Lung (tissue), 12 donors: ENCODE data around the gene E4F1. TPM values are rescaled to one million over a fixed set of nuclear protein-coding genes. Genes with fewer than 3 reads are reported as not detected.

Experiments
- ATAC-seq: fragments of 200-7000 bp; cut with Tn5 transposase; one replicate; pipeline ENCODE4 v1.9.1; 2020; ENCODE audit warnings: moderate number of reproducible peaks; ENCODE audit not compliant: insufficient read depth, low FRiP score
- DNase-seq, 3 donors: peaks; one replicate each; pipeline ENCODE4 v3.0.0-alpha.2; 2013 to 2017
- H3K27ac ChIP-seq, 2 donors: one replicate each; pipeline ENCODE4 v1.5.1; 2013; ENCODE audit warnings: mild to moderate bottlenecking in 2 of 2, moderate library complexity in 2 of 2, control low read depth in 1 of 2, inconsistent platforms in 1 of 2, low read depth in 1 of 2, low read length in 1 of 2
- H3K27me3 ChIP-seq, 3 donors: one replicate each; pipeline ENCODE4 v1.5.1; 2013; ENCODE audit warnings: low read length in 2 of 3; ENCODE audit not compliant: control insufficient read depth in 3 of 3, insufficient read depth in 3 of 3
- H3K36me3 ChIP-seq, 4 donors: one replicate each; pipeline ENCODE4 v1.5.1; 2013; ENCODE audit warnings: low read length in 4 of 4, mild to moderate bottlenecking in 1 of 4, moderate library complexity in 1 of 4; ENCODE audit not compliant: control insufficient read depth in 4 of 4, insufficient read depth in 4 of 4
- H3K4me1 ChIP-seq, 5 donors: one replicate each; pipeline ENCODE4 v1.5.1; 2013; ENCODE audit warnings: low read length in 5 of 5, mild to moderate bottlenecking in 2 of 5, moderate library complexity in 1 of 5; ENCODE audit not compliant: control insufficient read depth in 5 of 5, insufficient read depth in 5 of 5
- H3K4me3 ChIP-seq: one replicate; pipeline ENCODE4 v1.5.1; 2013; ENCODE audit warnings: mild to moderate bottlenecking, control low read depth, moderate library complexity
- H3K9ac ChIP-seq, 2 donors: one replicate each; pipeline ENCODE4 v1.5.1; 2013; ENCODE audit warnings: low read length in 2 of 2, control low read depth in 1 of 2; ENCODE audit not compliant: insufficient read depth in 1 of 2
- H3K9me3 ChIP-seq, 4 donors: one replicate each; pipeline ENCODE4 v1.5.1; 2013; ENCODE audit warnings: low read length in 3 of 4, mild to moderate bottlenecking in 1 of 4, moderate library complexity in 1 of 4; ENCODE audit not compliant: control insufficient read depth in 4 of 4, insufficient read depth in 3 of 4
- CTCF ChIP-seq: IDR thresholded peaks from 2 replicates; pipeline ENCODE4 v1.5.1; 2012; ENCODE audit warnings: mild to moderate bottlenecking; ENCODE audit errors: control extremely low read depth, extremely low read depth
- WGBS, 2 donors: extraction: QIAGEN DNeasy Blood & Tissue Kit; methylation state at CpG; one replicate each; pipeline ENCODE4 v1.1.7; 2013; 5-methylcytosine and 5-hydroxymethylcytosine counted together
- polyA plus RNA-seq, 2 donors: library from polyadenylated mRNA; stranded (reverse); fragments of 200-250 nt; gene quantifications; one replicate each; pipeline ENCODE4 v1.2.1, GENCODE V29; 2013
- total RNA-seq, 2 donors: library from RNA; depleted of rRNA in 1 of 2; stranded (reverse); fragments of >200 nt in 1 of 2; gene quantifications; one replicate each; pipeline ENCODE4 v1.2.1, GENCODE V29; 2014 to 2021
- donor health status: control.
- donor health status: control.
- donor health status: Bipolar disorder and iron deficiency.
- donor health status: healthy.
- donor health status: DM: yes; HTN: yes; CAD: no.

E4F1 gene
- total and polyA plus RNA-seq, 4 donors: 21.0 to 30.2 (median 24.8) TPM

GRCh38 chr16:2194166-2194834 lies 29.1 kb upstream of the E4F1 start:
- no peaks in the 10 kb centered on the region for H3K36me3 ChIP-seq
- ATAC-seq (no peak), DNase-seq (peak in 1 of 3 donors; percentile 28)
- TF ChIP-seq CTCF: no peak
- no peak overlapping the region for H3K4me3 ChIP-seq
- 67 to 75% methylated on average over 16 of the region's 16 CpGs for WGBS, 2 donors
- peaks cover 0 to 43% (median 21%) of the 10 kb centered on the region in 3 donors for H3K27me3 ChIP-seq
- peaks cover 0 to 8% (median 4%) of the 10 kb centered on the region in 5 donors for H3K4me1 ChIP-seq
- no peak overlapping the region for H3K27ac ChIP-seq
- H3K9ac ChIP-seq: no peak overlapping the region
- no peaks in the 10 kb centered on the region for H3K9me3 ChIP-seq

GRCh38 chr16:2194852-2195321 lies 28.5 kb upstream of the E4F1 start:
- peak; percentile 41 for TF ChIP-seq CTCF
- Histone ChIP-seq H3K27me3 (peaks cover 0 to 43% (median 21%) of the 10 kb centered on the region in 3 donors), H3K4me3 (no peak overlapping the region), H3K9ac (no peak overlapping the region), H3K27ac (no peak overlapping the region), H3K4me1 (peaks cover 0 to 8% (median 4%) of the 10 kb centered on the region in 5 donors), H3K9me3 (no peaks in the 10 kb centered on the region), H3K36me3 (no peaks in the 10 kb centered on the region)
- WGBS, 2 donors: 17 to 19% methylated on average over 10 of the region's 10 CpGs
- ATAC-seq (no peak), DNase-seq (peak; percentile 21 to 49 (median 36))

- WGBS, 2 donors: 1 to 4% methylated on average over 41 to 49 of the region's 49 CpGs
- DNase-seq: no peak
- peaks cover 0 to 43% (median 21%) of the 10 kb centered on the region in 3 donors for H3K27me3 ChIP-seq
- no peaks in the 10 kb centered on the region for H3K9me3 ChIP-seq
- H3K9ac ChIP-seq: no peak overlapping the region
- peaks cover 0 to 8% (median 4%) of the 10 kb centered on the region in 5 donors for H3K4me1 ChIP-seq
- no peak for TF ChIP-seq CTCF
- no peak overlapping the region for H3K4me3 ChIP-seq
- H3K36me3 ChIP-seq: no peaks in the 10 kb centered on the region
- no peak for ATAC-seq
- H3K27ac ChIP-seq: no peak overlapping the region
These were observed 27.8 kb upstream of the E4F1 start for GRCh38 chr16:2195322-2196161.
